Measurements from ENCODE around the gene PNKP. TPM values are rescaled to one million over a fixed set of nuclear protein-coding genes. Genes with fewer than 3 reads are reported as not detected.

PNKP gene
- total RNA-seq, 2 experiments from 2014 or later = 59.5 to 65.7 TPM

DNA sequence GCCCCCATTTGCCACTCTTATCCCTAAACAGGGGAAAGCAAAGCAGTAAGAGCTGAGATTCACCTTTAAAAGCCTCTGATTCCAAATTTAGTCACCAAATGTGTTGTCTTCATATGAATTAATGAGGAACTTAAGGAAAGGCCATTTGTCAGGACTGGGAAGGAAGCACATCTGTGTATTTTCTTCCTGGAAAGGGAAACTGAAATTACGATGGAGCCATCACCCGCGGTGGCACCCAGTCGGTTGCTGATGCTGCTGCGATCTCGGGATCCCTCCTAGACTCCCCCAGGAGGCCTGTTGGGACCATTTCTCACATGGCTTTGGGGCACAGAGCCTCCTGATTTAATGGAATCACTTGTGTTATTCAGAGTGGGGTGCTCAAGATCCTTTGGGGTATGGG lies 36.8 kb upstream of the PNKP start:
- POLR2A ChIA-PET = no interaction called here
- CTCF ChIA-PET = interaction anchor here (0.6 to 1.2 kb wide), 2 partner anchors 25 to 98 kb away, joined by 3 read pairs; partner anchors contain the start of genes ATF5 and NUP62
- no peaks in the 10 kb centered on the region for H3K27me3 Mint-ChIP-seq

GRCh38 chr19:49896863-49897621 lies 29.7 kb upstream of the PNKP start, which contains the start of gene IL4I1:
IL4I1 (minus strand) TSS chr19:49896887; CDS start chr19:49896160, 727 bp downstream.
- Mint-ChIP-seq H3K4me1 (peaks cover 49% of the 10 kb centered on the region), H3K4me3 (peak within 1 kb of the TSS; percentile 70), H3K27ac (peak within 1 kb of the TSS; percentile 95), H3K9me3 (ENCODE audit: low read depth) (no peaks in the 10 kb centered on the region), H3K36me3 (ENCODE audit: low read depth) (no peaks in the 10 kb centered on the region), H3K27me3 (no peaks in the 10 kb centered on the region)
- CTCF ChIA-PET = interaction anchor here (0.6 to 0.9 kb wide), 3 partner anchors 9 to 779 kb away, joined by 3 read pairs; partner anchors contain the start of gene RCN3
- DNase-seq (peak; percentile 79), ATAC-seq (peak; percentile 65)
- intact Hi-C loops (cut with DNase I, micrococcal nuclease) = loop anchor here (1.0 to 2.0 kb wide), 6 partner anchors 14 to 128 kb away; partner anchors contain the start of genes AKT1S1 (in 2 of the 2), TBC1D17 (in 2 of the 2), ATF5 (in 1 of the 2) and NUP62 (in 1 of the 2)
- POLR2A ChIA-PET = interaction anchor here (1.4 to 2.9 kb wide), 3 partner anchors 14 to 32 kb away, joined by 3 to 20 read pairs (median 16); partner anchors contain the start of genes ATF5 and NUP62

More for the DNA sequence above, 36.8 kb upstream of the PNKP start:
- no peak overlapping the region for H3K27ac Mint-ChIP-seq
- no peak overlapping the region for H3K4me3 Mint-ChIP-seq
- intact Hi-C loops (cut with DNase I, micrococcal nuclease) = no loop called here
- ATAC-seq (no peak), DNase-seq (no peak)
- peaks cover 25% of the 10 kb centered on the region for H3K36me3 Mint-ChIP-seq (ENCODE audit: low read depth)
- H3K9me3 Mint-ChIP-seq (ENCODE audit: low read depth) = no peaks in the 10 kb centered on the region
- H3K4me1 Mint-ChIP-seq = peaks cover 23% of the 10 kb centered on the region

DNA sequence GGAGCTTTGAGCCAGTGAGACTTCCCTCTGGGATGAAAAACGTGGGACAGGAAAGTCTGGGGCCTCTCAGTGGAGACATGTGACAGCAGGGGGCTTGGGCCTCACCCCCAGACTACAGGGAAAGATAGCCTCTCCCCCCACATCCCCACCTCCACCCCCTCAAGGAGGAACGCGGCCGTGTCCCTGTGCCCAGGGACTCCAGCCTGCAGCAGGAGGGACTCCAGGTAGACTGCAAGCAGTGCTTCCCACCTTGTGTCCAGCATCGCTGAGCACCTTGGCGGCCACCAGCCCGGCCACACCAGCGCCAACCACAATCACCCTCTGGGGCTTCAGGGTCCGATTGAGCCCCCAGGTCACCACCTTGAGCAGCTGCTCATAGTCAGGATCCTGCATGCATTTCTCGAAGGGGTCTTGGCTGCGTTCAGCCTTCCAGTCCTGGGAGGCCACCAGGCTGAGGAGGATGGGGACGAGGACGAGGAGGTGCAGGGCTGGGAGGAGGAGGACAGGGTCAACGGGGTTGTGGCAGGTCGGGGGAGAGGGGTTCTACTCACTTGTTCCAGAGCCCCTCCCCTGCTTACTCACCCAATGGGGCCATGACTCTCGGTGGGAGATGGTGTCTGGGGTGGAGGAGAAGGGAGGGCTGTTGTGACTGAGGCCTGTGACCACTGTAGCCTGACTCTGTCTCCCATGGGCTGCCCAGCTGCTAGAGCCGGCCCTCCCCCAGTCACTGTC lies 28.4 kb upstream of the PNKP start:
- Mint-ChIP-seq H3K36me3 (ENCODE audit: low read depth) (no peaks in the 10 kb centered on the region), H3K27me3 (no peaks in the 10 kb centered on the region), H3K27ac (peak overlapping the region; percentile 95), H3K4me3 (peak overlapping the region; percentile 70), H3K4me1 (peaks cover 47% of the 10 kb centered on the region), H3K9me3 (ENCODE audit: low read depth) (no peaks in the 10 kb centered on the region)
- ChIA-PET CTCF (interaction anchor here (0.5 kb wide), 1 partner anchor 222 kb away, joined by 3 read pairs; no protein-coding TSS in a partner anchor), POLR2A (interaction anchor here (0.6 to 2.9 kb wide), 3 partner anchors 33 to 1033 kb away, joined by 3 to 16 read pairs (median 4); partner anchors contain the start of genes ATF5 and NUP62)
- intact Hi-C loops (cut with DNase I, micrococcal nuclease) = loop anchor here in 1 of 2 experiments (2.0 kb wide), 1 partner anchor 19 kb away; the partner anchor contains the start of genes AKT1S1 and TBC1D17
- peak; percentile 5 for ATAC-seq
- DNase-seq = peak; percentile 59

DNA sequence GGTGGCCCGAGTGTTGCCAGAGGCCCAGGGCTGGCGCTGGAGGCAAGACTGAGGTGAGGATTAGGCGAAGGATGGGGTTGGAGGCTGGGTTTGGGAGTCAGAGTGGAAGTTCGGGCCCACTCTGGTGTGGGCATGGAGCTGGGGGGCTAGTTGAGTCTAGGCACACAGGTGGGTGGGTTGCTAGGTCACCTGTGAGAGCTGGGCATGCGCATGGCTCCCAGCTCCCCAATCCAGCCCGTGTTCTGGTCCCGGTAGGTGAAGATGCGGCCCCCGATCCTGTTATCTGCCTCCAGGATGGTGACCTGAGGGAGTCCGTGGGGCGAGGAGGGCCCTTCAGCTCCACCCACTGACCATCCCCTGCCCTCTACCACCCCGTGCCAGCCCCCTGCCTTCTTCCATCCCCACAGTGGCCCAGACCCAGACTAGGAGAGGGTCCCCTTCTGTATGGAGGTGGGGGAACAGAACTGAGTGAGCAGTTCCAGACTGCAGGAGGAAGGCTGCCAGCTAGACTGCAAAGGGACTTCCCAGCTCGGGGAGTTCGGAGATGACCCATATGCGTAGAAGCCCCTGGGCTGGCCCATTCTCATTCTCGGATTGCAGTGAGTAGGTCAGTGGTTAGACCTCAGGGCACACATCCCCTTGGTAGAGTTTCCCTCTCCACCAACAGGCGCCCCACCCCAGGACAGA lies 27.6 kb upstream of the PNKP start:
- intact Hi-C loops (cut with DNase I, micrococcal nuclease) = loop anchor here in 1 of 2 experiments (5.0 kb wide), 1 partner anchor 32 kb away; the partner anchor contains the start of genes ATF5 and NUP62
- no peaks in the 10 kb centered on the region for H3K27me3 Mint-ChIP-seq
- H3K9me3 Mint-ChIP-seq (ENCODE audit: low read depth) = no peaks in the 10 kb centered on the region
- H3K27ac Mint-ChIP-seq = peak overlapping the region; percentile 95
- H3K36me3 Mint-ChIP-seq (ENCODE audit: low read depth) = peaks cover 3% of the 10 kb centered on the region
- ChIA-PET POLR2A (interaction anchor here (0.6 to 1.2 kb wide), 2 partner anchors 35 to 1032 kb away, joined by 3 to 4 read pairs; partner anchors contain the start of gene NUP62), CTCF (interaction anchor here (0.5 to 1.3 kb wide), 2 partner anchors 18 to 221 kb away, joined by 3 read pairs; partner anchors contain the start of genes AKT1S1 and TBC1D17)
- peak overlapping the region; percentile 70 for H3K4me3 Mint-ChIP-seq
- DNase-seq = peak; percentile 71
- ATAC-seq = peak; percentile 14
- peaks cover 50% of the 10 kb centered on the region for H3K4me1 Mint-ChIP-seq

- ChIA-PET POLR2A (interaction anchor here (1.2 kb wide), 1 partner anchor 36 kb away, joined by 3 read pairs; the partner anchor contains the start of gene NUP62), CTCF (interaction anchor here (1.3 kb wide), 1 partner anchor 17 kb away, joined by 3 read pairs; the partner anchor contains the start of genes AKT1S1 and TBC1D17)
- Mint-ChIP-seq H3K27ac (peak overlapping the region; percentile 80), H3K36me3 (ENCODE audit: low read depth) (peaks cover 8% of the 10 kb centered on the region), H3K4me1 (peaks cover 55% of the 10 kb centered on the region), H3K9me3 (ENCODE audit: low read depth) (no peaks in the 10 kb centered on the region), H3K4me3 (peak overlapping the region; percentile 70), H3K27me3 (no peaks in the 10 kb centered on the region)
- DNase-seq (peak; percentile 32), ATAC-seq (no peak)
- intact Hi-C loops (cut with DNase I, micrococcal nuclease) = loop anchor here in 1 of 2 experiments (5.0 kb wide), 1 partner anchor 33 kb away; the partner anchor contains the start of genes ATF5 and NUP62
Measured at GRCh38 chr19:49894011-49894664, 26.8 kb upstream of the PNKP start.

DNA sequence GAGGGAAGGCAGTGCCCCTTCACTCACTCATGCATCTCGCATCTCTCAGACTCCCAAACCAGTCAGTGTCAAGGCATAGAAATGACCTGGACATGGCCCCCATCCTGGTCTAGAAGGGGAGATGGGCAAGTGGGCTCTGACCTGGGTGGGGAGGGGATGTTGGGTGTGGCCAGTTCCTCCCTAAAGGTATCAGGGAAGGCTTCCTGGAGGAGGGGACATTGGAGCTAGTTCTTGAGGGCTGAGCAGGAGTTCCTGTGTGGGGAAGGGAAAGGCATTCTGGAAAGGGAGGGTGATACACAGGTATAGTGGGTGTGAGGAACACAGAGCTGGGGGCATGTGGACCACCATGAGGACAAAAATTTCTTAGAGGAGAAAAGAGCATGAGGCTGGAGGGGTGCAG lies 25.3 kb upstream of the PNKP start:
- no peaks in the 10 kb centered on the region for H3K9me3 Mint-ChIP-seq (ENCODE audit: low read depth)
- H3K27ac Mint-ChIP-seq = no peak overlapping the region
- H3K4me1 Mint-ChIP-seq = peaks cover 44% of the 10 kb centered on the region
- DNase-seq (no peak), ATAC-seq (no peak)
- H3K27me3 Mint-ChIP-seq = no peaks in the 10 kb centered on the region
- peaks cover 13% of the 10 kb centered on the region for H3K36me3 Mint-ChIP-seq (ENCODE audit: low read depth)
- H3K4me3 Mint-ChIP-seq = peak overlapping the region; percentile 37
- ChIA-PET POLR2A (no interaction called here), CTCF (interaction anchor here (0.7 kb wide), 1 partner anchor 35 kb away, joined by 3 read pairs; no protein-coding TSS in a partner anchor)
- intact Hi-C loops (cut with DNase I, micrococcal nuclease) = loop anchor here in 1 of 2 experiments (5.0 kb wide), 1 partner anchor 35 kb away; the partner anchor contains the start of genes ATF5 and NUP62

- Mint-ChIP-seq H3K9me3 (ENCODE audit: low read depth) (no peaks in the 10 kb centered on the region), H3K36me3 (ENCODE audit: low read depth) (peaks cover 13% of the 10 kb centered on the region), H3K4me1 (peaks cover 31% of the 10 kb centered on the region), H3K27ac (no peak overlapping the region), H3K27me3 (no peaks in the 10 kb centered on the region), H3K4me3 (peak overlapping the region; percentile 8)
- CTCF ChIA-PET = interaction anchor here (1.5 kb wide), 1 partner anchor 15 kb away, joined by 4 read pairs; the partner anchor contains the start of genes AKT1S1 and TBC1D17
- ATAC-seq (no peak), DNase-seq (no peak)
- POLR2A ChIA-PET = interaction anchor here (1.3 kb wide), 1 partner anchor 39 kb away, joined by 3 read pairs; no protein-coding TSS in a partner anchor
- intact Hi-C loops (cut with DNase I, micrococcal nuclease) = loop anchor here in 1 of 2 experiments (5.0 kb wide), 1 partner anchor 36 kb away; the partner anchor contains the start of genes ATF5 and NUP62
Measured at GRCh38 chr19:49891393-49891792, 24.0 kb upstream of the PNKP start.

DNA sequence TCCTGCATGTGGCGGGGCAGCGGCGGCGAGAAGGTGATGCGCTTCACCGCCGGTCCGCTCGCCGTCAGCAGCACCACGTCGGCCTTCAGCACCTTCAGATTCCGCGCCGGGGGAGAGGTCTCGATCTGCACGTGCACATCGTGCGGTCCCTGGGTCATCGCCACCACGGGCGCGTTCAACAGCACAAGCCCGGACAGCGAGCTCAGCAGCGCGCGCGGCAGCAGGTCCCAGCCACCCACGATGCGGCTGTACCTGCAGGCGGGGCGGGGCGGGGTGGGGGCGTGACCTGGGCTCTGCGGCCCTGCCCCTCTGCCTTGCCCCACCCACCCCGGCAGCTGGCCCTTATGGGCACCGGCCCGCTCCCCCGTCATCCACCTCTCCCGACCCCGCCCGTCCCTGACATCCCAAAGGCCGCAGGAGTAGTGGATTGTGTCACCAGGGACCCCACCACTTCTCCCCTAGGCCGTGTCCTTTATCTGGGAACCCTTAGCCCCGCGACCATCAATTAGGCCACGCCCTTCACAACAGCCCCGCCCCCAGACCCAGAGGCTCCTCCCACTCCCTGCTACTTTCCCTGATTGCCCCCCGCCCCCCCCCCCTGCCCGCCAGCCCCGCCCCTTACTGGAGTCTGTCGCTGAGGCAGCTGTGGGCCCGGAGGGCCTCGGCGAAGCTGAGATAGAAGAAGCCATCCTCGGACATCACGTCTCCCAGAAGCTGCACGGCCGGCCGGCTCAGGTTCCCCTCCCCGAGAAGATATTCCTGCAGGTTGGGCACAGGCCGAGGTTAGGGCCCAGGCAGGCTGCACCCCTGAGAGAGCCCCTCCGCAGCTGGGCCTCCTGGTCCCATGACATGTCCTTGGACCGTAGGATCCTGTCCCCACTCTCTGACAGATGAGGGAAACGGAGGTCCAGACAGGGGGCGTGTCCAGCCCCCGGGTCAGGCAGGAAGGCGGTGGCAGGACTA lies 23.3 kb upstream of the PNKP start:
- intact Hi-C loops (cut with DNase I, micrococcal nuclease) = loop anchor here (1.0 to 5.0 kb wide), 7 partner anchors 12 to 40 kb away; partner anchors contain the start of genes AKT1S1 (in 1 of the 2), ATF5 (in 1 of the 2), NUP62 (in 1 of the 2) and PNKP (in 1 of the 2)
- Mint-ChIP-seq H3K27ac (peak overlapping the region; percentile 70), H3K4me3 (peak overlapping the region; percentile 69), H3K36me3 (ENCODE audit: low read depth) (peaks cover 13% of the 10 kb centered on the region), H3K9me3 (ENCODE audit: low read depth) (no peaks in the 10 kb centered on the region), H3K4me1 (peaks cover 24% of the 10 kb centered on the region), H3K27me3 (no peaks in the 10 kb centered on the region)
- POLR2A ChIA-PET = interaction anchor here (1.3 kb wide), 1 partner anchor 39 kb away, joined by 3 read pairs; no protein-coding TSS in a partner anchor
- CTCF ChIA-PET = interaction anchor here (0.6 to 1.5 kb wide), 6 partner anchors 14 to 202 kb away, joined by 3 to 4 read pairs (median 3); partner anchors contain the start of genes AKT1S1 and TBC1D17
- DNase-seq (peak; percentile 85), ATAC-seq (peak; percentile 68)
